ENCODE measurements around the gene DRC7.
A peak's percentile ranks its signal among the peaks of the same experiment; 100 is the strongest.

DRC7 gene

GRCh38 chr16:57753448-57754353 is 59.1 kb downstream of the DRC7 start:
- DNase-seq = no peak

DNA sequence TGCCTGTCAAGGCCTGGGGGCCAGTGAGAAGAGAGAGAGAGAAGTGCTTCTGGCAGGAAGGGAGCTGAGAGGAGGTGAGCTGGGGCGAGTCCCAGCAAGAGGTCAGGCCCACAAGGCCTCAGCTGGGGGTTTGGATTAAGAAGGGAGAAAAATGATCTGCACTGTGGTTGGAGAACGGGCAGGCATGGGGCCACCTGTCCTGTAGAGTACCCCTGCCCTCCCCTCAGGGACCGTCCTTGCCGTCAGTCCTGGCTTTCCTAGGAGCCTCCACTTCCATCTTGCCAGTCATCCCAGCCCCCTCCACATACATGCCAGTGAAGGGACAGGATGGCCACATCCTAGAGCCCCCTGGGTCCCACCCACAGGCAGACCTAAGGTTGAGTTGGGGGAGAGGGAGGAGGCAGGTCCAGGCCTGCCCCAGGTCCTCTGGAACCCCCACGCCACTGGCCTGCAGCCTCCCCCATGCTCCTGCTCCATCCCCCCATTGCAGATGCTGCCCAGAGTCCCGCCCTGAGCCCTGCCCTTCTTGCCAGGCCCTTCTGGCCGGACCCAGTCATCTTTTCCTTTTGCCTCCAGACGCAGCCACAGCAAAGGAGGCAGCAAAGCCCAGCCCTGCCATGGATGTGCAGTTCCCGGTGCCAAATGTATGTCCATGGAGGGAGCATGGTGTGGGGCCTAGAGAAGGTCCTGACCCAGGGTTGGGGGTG is 59.9 kb downstream of the DRC7 start:
- DNase-seq = peak; percentile 20

- peak; percentile 29 for DNase-seq
Measured at GRCh38 chr16:57755061-57755684, 60.6 kb downstream of the DRC7 start.

- peak; percentile 27 for DNase-seq
Measured at GRCh38 chr16:57755726-57756423, 61.3 kb downstream of the DRC7 start.

DNA sequence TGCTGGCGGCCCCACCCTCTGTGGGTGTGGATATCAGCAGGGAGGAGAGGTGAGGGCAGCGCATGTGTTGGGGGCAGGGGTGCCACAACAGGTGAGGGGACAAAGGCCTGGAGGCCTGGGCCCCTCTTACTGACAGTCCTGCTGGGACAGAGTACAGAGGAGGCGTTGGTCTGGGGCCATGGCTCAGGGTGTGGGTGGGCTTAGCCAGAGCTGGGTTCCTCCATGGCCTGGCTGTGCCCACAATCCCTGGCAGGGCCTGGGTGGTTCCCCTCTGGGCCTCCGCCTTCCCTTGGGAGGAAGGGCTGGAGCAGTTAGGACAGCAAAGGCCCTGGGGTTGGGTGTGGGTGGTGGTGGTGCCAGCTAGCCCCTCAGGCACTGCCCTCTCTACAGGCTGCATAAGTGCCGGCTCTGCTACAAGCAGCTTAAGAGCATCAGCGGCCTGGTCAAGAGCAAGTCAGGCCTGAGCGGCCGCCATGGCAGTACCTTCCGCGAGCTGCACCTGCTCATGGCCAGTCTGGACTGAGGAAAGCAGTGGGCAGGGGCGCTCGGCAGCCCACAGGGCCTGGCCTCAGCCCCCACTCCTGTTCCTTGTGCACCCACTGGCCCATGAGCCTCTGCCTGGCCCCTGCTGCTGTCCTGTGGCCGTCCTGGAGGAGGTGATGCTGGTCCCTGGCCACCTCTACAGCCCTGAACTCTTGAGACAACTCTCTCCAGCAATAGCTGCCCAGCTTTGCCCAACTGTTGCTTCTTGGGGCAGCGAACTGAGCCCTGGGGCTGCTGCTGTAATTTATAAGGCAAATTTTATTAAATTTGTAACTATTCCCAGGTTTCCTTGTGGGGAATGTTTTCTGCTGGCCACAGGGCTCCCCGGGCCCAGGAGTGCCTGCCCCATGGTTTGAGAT is 62.1 kb downstream of the DRC7 start:
- DNase-seq = peak; percentile 43

- DNase-seq = peak; percentile 83
Measured at GRCh38 chr16:57757326-57757786, 62.8 kb downstream of the DRC7 start.

GRCh38 chr16:57757883-57758282 is 63.3 kb downstream of the DRC7 start:
- DNase-seq = no peak

GRCh38 chr16:57758331-57759117 is 63.9 kb downstream of the DRC7 start:
- peak; percentile 31 for DNase-seq

DNA sequence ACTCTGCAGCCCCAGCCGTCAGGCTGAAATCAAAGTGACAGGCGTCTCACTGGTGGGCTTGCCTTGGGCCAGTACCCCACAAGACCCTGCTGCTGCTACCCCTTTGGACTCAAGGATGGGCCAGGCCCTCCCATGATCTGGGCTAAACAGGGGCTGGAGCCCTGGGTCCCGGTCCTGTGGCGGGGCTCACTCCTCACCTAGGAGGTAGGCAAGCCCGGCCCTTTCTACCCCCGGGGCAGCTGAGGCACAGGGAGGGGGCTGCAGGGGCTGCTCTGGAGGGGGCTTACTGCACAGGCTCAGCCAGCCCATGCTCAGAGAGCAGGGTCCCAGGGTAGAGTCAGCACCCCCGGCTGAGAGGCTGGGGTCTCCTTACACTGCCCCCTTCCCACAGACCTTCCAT is 64.5 kb downstream of the DRC7 start:
- peak; percentile 8 for DNase-seq

DNA sequence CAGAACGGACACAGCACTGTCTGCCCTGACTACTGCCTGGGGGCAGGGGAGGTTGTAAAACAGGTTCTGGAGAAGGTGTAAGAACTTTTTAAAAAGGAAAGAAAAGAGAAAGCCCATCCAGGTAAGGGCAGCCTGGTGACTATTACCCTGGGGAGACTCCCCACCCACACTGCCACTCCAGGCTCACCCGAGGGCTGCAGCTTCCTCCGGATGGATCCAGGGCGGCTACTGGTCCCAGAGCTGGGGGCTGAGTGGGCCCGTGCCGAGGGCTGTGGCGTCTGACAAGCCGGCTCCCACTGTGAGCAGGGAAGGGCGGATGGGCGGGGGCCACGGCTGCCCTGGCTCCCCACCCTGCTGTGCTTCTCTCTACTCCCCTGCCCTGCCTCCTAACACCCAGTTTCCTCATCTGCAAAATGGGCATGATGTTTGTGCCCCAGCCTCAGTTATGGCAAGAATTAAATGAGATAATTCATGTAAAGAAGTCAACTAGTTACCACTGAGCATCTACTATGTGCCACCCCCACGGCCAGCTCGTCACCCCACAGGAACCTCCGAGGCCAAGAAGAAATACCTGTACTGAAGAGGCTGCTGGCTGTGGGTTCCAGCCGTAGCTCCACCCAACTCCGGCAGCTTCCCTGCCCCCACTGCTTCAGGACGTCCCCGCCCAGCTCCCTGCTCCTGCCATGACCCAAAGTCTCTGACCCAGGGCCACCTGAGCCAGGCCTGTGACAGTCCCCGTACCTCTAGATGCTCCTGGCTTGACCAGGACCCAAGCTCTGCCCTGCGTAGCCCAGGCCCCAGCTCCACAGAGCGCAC is 65.1 kb downstream of the DRC7 start:
- peak; percentile 19 for DNase-seq

DNA sequence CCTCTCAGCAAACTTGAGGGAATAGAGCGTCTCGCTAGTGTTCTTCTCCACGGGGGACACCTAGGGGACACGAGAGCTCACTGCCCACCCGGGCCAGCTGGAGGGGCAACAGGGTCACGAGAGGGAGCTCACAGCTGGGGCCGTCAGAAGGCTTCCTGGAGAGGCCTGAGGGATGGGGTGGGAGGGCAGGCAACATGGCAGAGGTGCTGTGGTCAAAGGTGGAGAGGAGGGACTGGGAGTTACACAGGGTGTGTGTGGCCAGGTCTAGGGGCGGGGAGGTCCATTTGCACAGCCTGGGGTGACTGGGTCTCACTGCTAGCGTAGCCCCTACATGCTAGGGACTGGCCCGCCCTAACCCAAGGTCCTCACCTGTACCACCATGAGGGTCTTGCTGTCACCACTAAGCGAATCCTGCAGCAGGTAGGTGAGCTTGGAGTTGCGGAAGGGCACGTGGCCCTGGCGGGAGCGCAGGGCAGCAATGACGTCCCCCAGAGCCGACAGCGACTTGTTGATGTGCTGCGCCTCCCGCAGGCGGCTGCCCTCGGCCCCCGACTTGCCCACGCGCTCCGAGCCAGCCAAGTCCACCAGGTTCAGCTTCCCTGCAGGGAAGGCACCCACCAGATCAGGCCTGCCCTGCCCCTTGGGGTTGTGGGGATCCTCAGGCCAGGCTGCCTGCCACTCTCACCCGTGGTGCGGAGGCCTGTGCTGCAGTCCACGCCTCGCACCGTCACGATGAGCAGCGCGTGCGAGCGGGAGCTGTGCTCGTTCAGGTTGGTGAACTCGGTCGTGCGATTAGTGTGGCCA is 66.0 kb downstream of the DRC7 start:
- DNase-seq = no peak

- no peak for DNase-seq
Measured at GRCh38 chr16:57761301-57761700, 66.7 kb downstream of the DRC7 start.

GRCh38 chr16:57761957-57762356 is 67.4 kb downstream of the DRC7 start:
- DNase-seq = no peak

DNA sequence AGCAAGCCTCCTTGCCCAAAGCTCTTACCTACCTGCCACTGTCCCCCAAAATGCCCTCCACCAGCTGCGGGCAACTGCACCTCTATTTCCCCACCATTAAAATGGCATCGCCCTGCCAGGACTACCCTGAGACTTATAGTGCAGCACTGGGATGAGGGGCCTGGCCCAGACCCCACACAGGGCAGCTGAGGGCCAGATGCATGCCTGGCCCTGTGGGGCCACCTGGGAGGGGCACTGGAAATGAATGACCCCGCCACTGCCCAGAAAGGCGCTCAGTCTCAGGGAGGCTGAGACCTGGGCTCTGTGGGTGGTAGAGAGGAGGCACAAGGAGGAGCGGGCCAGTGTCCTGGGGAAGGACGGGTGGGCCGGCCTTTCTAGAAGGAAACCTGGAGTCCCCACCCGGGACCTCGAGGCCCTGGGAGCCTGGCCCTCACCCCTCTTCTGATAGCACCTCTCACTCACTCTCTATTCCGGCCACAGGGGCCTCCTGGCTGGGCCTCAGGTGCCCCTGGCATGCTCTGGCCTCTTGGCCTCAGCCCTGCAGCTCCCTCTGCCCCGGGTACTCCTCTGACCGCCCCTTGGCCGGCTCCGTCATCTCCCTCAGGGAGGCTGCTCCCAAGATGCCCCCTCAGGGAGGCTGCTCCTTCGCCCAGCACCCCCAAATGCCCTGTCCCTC is 67.9 kb downstream of the DRC7 start:
- peak; percentile 13 for DNase-seq

GRCh38 chr16:57763285-57764005 is 68.8 kb downstream of the DRC7 start:
- peak; percentile 34 for DNase-seq

DNA sequence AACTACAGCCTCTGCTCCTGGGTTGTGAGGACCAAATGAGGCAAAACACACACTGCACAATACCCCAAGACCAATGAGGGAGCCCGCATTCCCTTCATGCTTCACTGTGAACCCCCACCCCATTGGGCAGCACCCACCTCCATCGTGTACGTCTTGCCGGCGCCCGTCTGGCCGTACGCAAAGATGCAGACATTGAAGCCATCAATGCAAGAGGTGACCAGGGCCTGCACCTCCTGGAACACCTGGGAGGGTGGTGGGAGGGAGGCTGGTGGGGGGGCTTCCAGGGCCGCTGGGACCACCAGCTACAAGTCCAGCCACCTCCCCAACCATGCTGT is 69.4 kb downstream of the DRC7 start:
- DNase-seq = peak; percentile 22

GRCh38 chr16:57764341-57765159 is 69.9 kb downstream of the DRC7 start:
- DNase-seq = peak; percentile 62
